H9 (cell line): ENCODE measurements around the gene RPL35. TPM values are rescaled to one million over a fixed set of nuclear protein-coding genes. Genes with fewer than 3 reads are reported as not detected.
A peak's percentile ranks its signal among the peaks of the same experiment; 100 is the strongest.

Experiments used
- DNase-seq: peaks from one replicate; pipeline ENCODE4 v3.0.0-alpha.2; 2017
- H2AFZ ChIP-seq: one replicate; pipeline ENCODE4 v1.6.1; 2013; ENCODE audit warnings: mild to moderate bottlenecking, low read length, control low read depth, moderate library complexity
- H2AK5ac ChIP-seq: 2 replicates; pipeline ENCODE4 v1.6.1; 2013; ENCODE audit warnings: low read length, control low read depth, mixed read lengths; ENCODE audit not compliant: insufficient read length
- H2BK120ac ChIP-seq: one replicate; pipeline ENCODE4 v1.6.1; 2013; ENCODE audit warnings: low read depth, mild to moderate bottlenecking, low read length, control low read depth, inconsistent platforms; ENCODE audit not compliant: poor library complexity, severe bottlenecking
- H2BK12ac ChIP-seq: 2 replicates; pipeline ENCODE4 v1.6.1; 2013; ENCODE audit warnings: low read length, control low read depth, mixed read lengths, low read depth; ENCODE audit not compliant: insufficient read length
- H2BK15ac ChIP-seq: 2 replicates; pipeline ENCODE4 v1.6.1; 2013; ENCODE audit warnings: low read depth, low read length, control low read depth
- H2BK20ac ChIP-seq: one replicate; pipeline ENCODE4 v1.6.1; 2013; ENCODE audit warnings: low read depth, mild to moderate bottlenecking, low read length, control low read depth, inconsistent platforms; ENCODE audit not compliant: poor library complexity, severe bottlenecking
- H2BK5ac ChIP-seq: 2 replicates; pipeline ENCODE4 v1.6.1; 2013; ENCODE audit warnings: low read length, control low read depth, mixed read lengths; ENCODE audit not compliant: insufficient read length
- H3K14ac ChIP-seq: 2 replicates; pipeline ENCODE4 v1.6.1; 2013; ENCODE audit warnings: low read length, control low read depth; ENCODE audit not compliant: insufficient read depth
- H3K18ac ChIP-seq: 2 replicates; pipeline ENCODE4 v1.6.1; 2013; ENCODE audit warnings: low read depth, mild to moderate bottlenecking, mixed read lengths, low read length, control low read depth; ENCODE audit not compliant: insufficient read length
- H3K23ac ChIP-seq: 2 replicates; pipeline ENCODE4 v1.6.1; 2013; ENCODE audit warnings: low read length, control low read depth, mixed read lengths, low read depth; ENCODE audit not compliant: insufficient read length
- H3K23me2 ChIP-seq: 2 replicates; pipeline ENCODE4 v1.6.1; 2013; ENCODE audit warnings: low read depth, mild to moderate bottlenecking, mixed read lengths, low read length, control low read depth; ENCODE audit not compliant: insufficient read length, poor library complexity, severe bottlenecking
- H3K27ac ChIP-seq: 2 replicates; pipeline ENCODE4 v1.5.1; 2013; ENCODE audit warnings: low read length, control low read depth, mixed read lengths, low read depth; ENCODE audit not compliant: insufficient read length
- H3K27me3 ChIP-seq: 2 replicates; pipeline ENCODE4 v1.6.1; 2013; ENCODE audit warnings: low read length, control low read depth, inconsistent platforms; ENCODE audit not compliant: insufficient read depth
- H3K4ac ChIP-seq: 2 replicates; pipeline ENCODE4 v1.6.1; 2013; ENCODE audit warnings: low read depth, mild to moderate bottlenecking, control low read depth, inconsistent platforms, low read length, moderate library complexity
- H3K4me1 ChIP-seq: 2 replicates; pipeline ENCODE4 v1.6.1; 2013; ENCODE audit warnings: low read length, control low read depth, inconsistent platforms; ENCODE audit not compliant: insufficient read depth
- H3K4me2 ChIP-seq: 2 replicates; pipeline ENCODE4 v1.6.1; 2013; ENCODE audit warnings: low read length, control low read depth, mixed read lengths; ENCODE audit not compliant: insufficient read length, insufficient read depth
- H3K56ac ChIP-seq: 2 replicates; pipeline ENCODE4 v1.6.1; 2013; ENCODE audit warnings: low read depth, mild to moderate bottlenecking, mixed read lengths, low read length, control low read depth; ENCODE audit not compliant: insufficient read length
- H3K79me1 ChIP-seq: 2 replicates; pipeline ENCODE4 v1.6.1; 2013; ENCODE audit warnings: low read depth, mild to moderate bottlenecking, moderate library complexity, low read length, control low read depth, inconsistent platforms; ENCODE audit not compliant: insufficient read depth, poor library complexity, severe bottlenecking
- H3K79me2 ChIP-seq: 2 replicates; pipeline ENCODE4 v1.6.1; 2013; ENCODE audit warnings: low read length, control low read depth, inconsistent platforms; ENCODE audit not compliant: insufficient read depth
- H3K9ac ChIP-seq: 2 replicates; pipeline ENCODE4 v1.6.1; 2013; ENCODE audit warnings: low read length, control low read depth, mixed read lengths; ENCODE audit not compliant: insufficient read length; ENCODE audit errors: extremely low read depth
- H3K9me3 ChIP-seq: one replicate; pipeline ENCODE4 v1.6.1; 2013; ENCODE audit warnings: low read depth, low read length, inconsistent platforms; ENCODE audit not compliant: control insufficient read depth
- H3T11ph ChIP-seq: one replicate; pipeline ENCODE4 v1.6.1; 2013; ENCODE audit warnings: mild to moderate bottlenecking, low read length, control low read depth, inconsistent platforms
- H4K20me1 ChIP-seq: one replicate; pipeline ENCODE4 v1.6.1; 2013; ENCODE audit not compliant: control insufficient read depth, insufficient read length, insufficient read depth
- H4K5ac ChIP-seq: 2 replicates; pipeline ENCODE4 v1.6.1; 2013; ENCODE audit warnings: low read depth, mild to moderate bottlenecking, mixed read lengths, low read length, control low read depth; ENCODE audit not compliant: insufficient read length
- H4K8ac ChIP-seq: replicated peaks from 2 replicates; pipeline ENCODE4 v1.6.1; 2013; ENCODE audit warnings: low read length, control low read depth, mixed read lengths, low read depth; ENCODE audit not compliant: insufficient read length
- H4K91ac ChIP-seq: 2 replicates; pipeline ENCODE4 v1.6.1; 2013; ENCODE audit warnings: low read depth, mild to moderate bottlenecking, moderate library complexity, mixed read lengths, low read length, control low read depth; ENCODE audit not compliant: insufficient read length
- H3K27ac Mint-ChIP-seq, 3 experiments: 2 replicates in 2 of 3; 3 replicates in 1 of 3; pipeline ENCODE4 v1.8.0; 2020 to 2021; ENCODE audit warnings: mixed read lengths in 3 of 3, mild to moderate bottlenecking in 1 of 3, moderate library complexity in 1 of 3
- H3K27me3 Mint-ChIP-seq: 2 replicates; pipeline ENCODE4 v1.8.0; 2021; ENCODE audit warnings: low read depth, mild to moderate bottlenecking, moderate library complexity, mixed read lengths
- H3K36me3 Mint-ChIP-seq, 3 experiments: 2 replicates in 2 of 3; 3 replicates in 1 of 3; pipeline ENCODE4 v1.8.0; 2020 to 2021; ENCODE audit warnings: low read depth in 3 of 3, mixed read lengths in 3 of 3; ENCODE audit not compliant: insufficient read depth in 1 of 3
- H3K4me1 Mint-ChIP-seq, 2 experiments: 2 replicates each; pipeline ENCODE4 v1.8.0; 2020; ENCODE audit warnings: mixed read lengths in 2 of 2
- H3K4me3 Mint-ChIP-seq, 2 experiments: 2 replicates in 1 of 2; 3 replicates in 1 of 2; pipeline ENCODE4 v1.8.0; 2020 to 2021; ENCODE audit warnings: mild to moderate bottlenecking in 2 of 2, mixed read lengths in 2 of 2, moderate library complexity in 1 of 2
- H3K9me3 Mint-ChIP-seq, 2 experiments: 2 replicates in 1 of 2; 3 replicates in 1 of 2; pipeline ENCODE4 v1.8.0; 2020; ENCODE audit warnings: mild to moderate bottlenecking in 2 of 2, mixed read lengths in 2 of 2, moderate library complexity in 1 of 2
- WGBS: extraction: QIAGEN DNeasy Blood & Tissue Kit; methylation state at CpG from one replicate; pipeline ENCODE4 v1.1.7; 2013; ENCODE audit warnings: missing lambda C conversion rate, low lambda C conversion rate, mixed read lengths; ENCODE audit not compliant: insufficient read length; ENCODE audit errors: extremely low coverage; 5-methylcytosine and 5-hydroxymethylcytosine counted together
- total RNA-seq: library from RNA; stranded (reverse); gene quantifications from 2 replicates; pipeline ENCODE4 v1.2.1, GENCODE V29; 2021
- TF ChIP-seq, protein P1 (sequence below): fragments of 200-600 bp; sonication (generic); conservative IDR thresholded peaks from 3 replicates; pipeline ENCODE4 v1.8.0; 2021; ENCODE audit warnings: antibody characterized with exemption, mild to moderate bottlenecking

Gene RPL35
- total RNA-seq, 1 experiment from 2014 or later, result 1,840 TPM

DNA sequence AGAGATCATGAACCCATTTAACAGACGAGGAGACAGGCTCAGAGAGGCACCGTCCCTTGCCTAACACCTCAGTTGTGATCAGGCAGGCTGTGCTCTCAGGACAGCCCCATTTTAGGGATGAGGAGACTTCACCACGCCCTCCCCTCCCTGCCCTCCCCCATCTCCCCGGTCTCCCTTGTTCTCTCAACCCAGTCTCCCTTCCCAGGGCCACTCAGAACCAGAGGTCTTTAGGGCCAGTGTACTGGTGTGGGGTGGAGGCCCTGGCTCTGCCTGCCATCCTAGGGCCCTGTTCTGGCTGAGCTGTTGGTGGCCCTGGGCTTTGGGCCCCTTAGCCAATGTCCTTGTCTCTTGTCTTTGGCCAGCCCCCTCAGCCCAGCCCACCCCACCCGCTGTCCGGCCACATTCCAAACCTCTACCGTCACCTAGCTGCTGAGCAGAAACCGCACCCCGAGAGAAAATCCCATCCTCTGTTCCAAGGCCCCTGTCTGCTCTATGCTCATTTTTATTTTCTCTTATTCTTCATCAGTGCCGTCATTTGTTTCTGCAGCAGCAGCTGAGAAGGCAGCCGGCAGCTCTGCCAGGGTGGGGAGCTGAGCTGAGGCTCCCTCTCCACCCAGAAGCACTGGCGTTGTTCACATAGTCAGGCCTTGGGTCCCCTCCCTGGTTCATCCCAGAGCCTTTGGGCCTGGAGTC lies 50.9 kb downstream of the RPL35 start:
- no peak overlapping the region; a peak in 1 of 5 replicates for H3K4me3 Mint-ChIP-seq

More for the DNA sequence above, 50.9 kb downstream of the RPL35 start:
- H2BK120ac ChIP-seq, result no peak overlapping the region
- H3K4ac ChIP-seq, result peak overlapping the region; percentile 67; the same call in 1 of the 2 replicates
- no peaks in the 10 kb centered on the region for H3K27me3 ChIP-seq
- TF ChIP-seq, protein P1, sequence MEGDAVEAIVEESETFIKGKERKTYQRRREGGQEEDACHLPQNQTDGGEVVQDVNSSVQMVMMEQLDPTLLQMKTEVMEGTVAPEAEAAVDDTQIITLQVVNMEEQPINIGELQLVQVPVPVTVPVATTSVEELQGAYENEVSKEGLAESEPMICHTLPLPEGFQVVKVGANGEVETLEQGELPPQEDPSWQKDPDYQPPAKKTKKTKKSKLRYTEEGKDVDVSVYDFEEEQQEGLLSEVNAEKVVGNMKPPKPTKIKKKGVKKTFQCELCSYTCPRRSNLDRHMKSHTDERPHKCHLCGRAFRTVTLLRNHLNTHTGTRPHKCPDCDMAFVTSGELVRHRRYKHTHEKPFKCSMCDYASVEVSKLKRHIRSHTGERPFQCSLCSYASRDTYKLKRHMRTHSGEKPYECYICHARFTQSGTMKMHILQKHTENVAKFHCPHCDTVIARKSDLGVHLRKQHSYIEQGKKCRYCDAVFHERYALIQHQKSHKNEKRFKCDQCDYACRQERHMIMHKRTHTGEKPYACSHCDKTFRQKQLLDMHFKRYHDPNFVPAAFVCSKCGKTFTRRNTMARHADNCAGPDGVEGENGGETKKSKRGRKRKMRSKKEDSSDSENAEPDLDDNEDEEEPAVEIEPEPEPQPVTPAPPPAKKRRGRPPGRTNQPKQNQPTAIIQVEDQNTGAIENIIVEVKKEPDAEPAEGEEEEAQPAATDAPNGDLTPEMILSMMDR, result no peak
- no peak overlapping the region for H2AK5ac ChIP-seq
- WGBS, result no CpG with 5 or more reads among the region's 12 CpGs
- no peaks in the 10 kb centered on the region for H4K20me1 ChIP-seq
- H3K9me3 ChIP-seq, result no peaks in the 10 kb centered on the region
- no peaks in the 10 kb centered on the region for H3K79me2 ChIP-seq
- H2BK5ac ChIP-seq, result no peak overlapping the region
- peak overlapping the region; percentile 66 for H3K14ac ChIP-seq
- DNase-seq, result peak; percentile 94
- peak overlapping the region; percentile 29 for H2BK12ac ChIP-seq
- no peaks in the 10 kb centered on the region for H3K9me3 Mint-ChIP-seq
- no peak overlapping the region for H4K8ac ChIP-seq
- no peak overlapping the region for H3K9ac ChIP-seq
- no peak overlapping the region for H3K23ac ChIP-seq
- H3K4me2 ChIP-seq, result no peak overlapping the region
- peak overlapping the region; percentile 85 for H4K91ac ChIP-seq
- H3K56ac ChIP-seq, result no peak overlapping the region
- H4K5ac ChIP-seq, result no peak overlapping the region
- H3T11ph ChIP-seq, result no peak overlapping the region
- no peaks in the 10 kb centered on the region for H3K79me1 ChIP-seq
- peaks cover 3% of the 10 kb centered on the region; the same call in 1 of the 2 replicates for H3K4me1 ChIP-seq
- H3K27ac ChIP-seq, result no peak overlapping the region
- no peak overlapping the region for H2BK15ac ChIP-seq
- H3K18ac ChIP-seq, result peak overlapping the region; percentile 86
- peak overlapping the region; percentile 89 to 98 (median 94); a peak in 6 of 7 replicates for H3K27ac Mint-ChIP-seq
- no peaks in the 10 kb centered on the region for H3K23me2 ChIP-seq
- H3K36me3 Mint-ChIP-seq, result no peaks in the 10 kb centered on the region; a peak in 1 of 7 replicates
- no peak overlapping the region for H2AFZ ChIP-seq
- H3K4me1 Mint-ChIP-seq, result peaks cover 37 to 47% of the 10 kb centered on the region in 2 experiments
- H2BK20ac ChIP-seq, result no peak overlapping the region
- H3K27me3 Mint-ChIP-seq, result no peaks in the 10 kb centered on the region
